HG03095 (cell line): ENCODE results near the gene TMPRSS15.

ENCODE experiments used
- ATAC-seq: cut with Tn5 transposase; IDR thresholded peaks from one replicate; pipeline ENCODE4 v1.9.1; 2021; ENCODE audit warnings: moderate library complexity; ENCODE audit not compliant: unreplicated experiment

TMPRSS15 gene

DNA sequence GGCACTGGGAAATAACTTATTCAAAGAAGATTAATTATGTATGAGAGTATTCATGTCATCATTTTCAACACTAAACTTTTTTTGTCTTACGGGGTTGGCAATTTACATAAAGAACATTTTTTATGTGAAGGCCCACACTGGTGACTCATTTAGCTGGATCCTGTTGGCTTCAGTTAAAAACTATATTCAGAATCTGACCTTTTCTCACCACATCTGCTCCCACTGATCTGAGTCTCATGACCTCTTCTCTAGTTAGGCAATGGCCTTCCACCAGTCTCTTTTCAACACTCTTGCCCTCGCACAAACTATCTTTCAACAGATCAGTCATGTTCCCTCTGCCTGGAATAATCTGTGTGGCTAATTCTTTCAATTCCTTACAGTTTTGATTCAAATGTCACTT lies 53.4 kb downstream of the TMPRSS15 start:
- ATAC-seq, result no peak

- ATAC-seq, result no peak
Observed at GRCh38 chr21:18349468-18349867, 54.1 kb downstream of the TMPRSS15 start.

DNA sequence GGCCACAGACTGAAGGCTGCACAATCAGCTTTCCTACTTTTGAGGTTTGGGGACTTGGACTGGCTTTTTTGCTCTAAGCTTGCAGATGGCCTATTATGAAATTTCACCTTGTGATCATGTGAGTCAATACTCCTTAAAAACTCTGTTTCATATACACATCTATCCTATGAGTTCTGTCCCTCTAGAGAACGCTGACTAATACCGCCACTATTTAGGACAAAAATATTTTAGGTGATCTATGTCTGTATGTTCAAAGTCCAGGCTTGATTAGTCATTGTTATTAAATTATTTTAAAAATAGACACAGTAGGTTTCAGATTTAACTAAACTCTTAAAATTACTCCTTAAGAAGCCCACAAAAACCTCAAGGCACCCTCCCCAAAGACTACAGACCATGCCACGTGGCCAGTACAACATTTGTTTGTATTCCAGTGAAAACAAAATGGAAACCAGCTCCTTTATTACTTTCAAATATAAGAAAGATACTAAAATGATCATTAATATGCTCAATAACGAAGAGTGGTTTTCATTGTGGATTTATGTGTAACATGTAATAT lies 63.1 kb downstream of the TMPRSS15 start:
- ATAC-seq, result no peak

GRCh38 chr21:18335651-18336236 lies 67.8 kb downstream of the TMPRSS15 start:
- no peak for ATAC-seq

DNA sequence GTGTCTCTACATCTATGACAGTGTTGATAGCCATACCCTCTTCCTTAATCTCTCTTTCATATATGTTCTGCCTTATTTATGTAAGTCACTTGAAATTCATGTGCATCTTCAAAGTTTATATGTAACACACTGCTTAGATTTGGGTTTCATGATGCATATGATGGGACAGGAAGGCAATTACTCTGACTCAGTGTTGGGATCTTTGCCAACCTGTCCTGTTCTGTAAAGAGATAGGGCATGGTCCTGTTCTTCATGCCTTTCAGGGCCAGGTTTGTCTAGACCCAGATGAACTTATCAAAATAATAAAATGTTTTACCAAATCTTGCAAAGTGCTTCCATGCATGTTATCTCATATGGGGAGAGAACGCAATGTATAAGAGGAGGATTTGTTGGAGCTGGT lies 69.5 kb downstream of the TMPRSS15 start:
- ATAC-seq, result no peak

DNA sequence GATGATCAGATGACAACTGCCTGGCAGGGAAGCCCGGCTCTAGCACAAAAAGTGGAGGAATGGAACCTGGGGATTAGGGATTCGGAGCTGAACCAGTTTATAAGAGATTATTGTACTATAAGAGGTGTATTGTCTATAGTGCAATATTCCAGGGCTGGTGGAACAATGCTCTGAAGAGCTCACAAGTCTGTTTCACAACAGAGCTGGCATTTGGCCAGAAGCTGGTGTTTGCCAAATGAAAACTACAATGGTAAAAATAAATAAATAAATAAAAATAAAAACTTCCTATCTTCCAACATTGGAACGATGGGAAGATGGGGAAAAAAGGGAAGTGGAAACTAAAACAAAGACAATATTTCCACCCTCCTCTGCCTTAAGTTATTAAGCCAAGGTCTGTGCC lies 85.4 kb downstream of the TMPRSS15 start:
- no peak for ATAC-seq

DNA sequence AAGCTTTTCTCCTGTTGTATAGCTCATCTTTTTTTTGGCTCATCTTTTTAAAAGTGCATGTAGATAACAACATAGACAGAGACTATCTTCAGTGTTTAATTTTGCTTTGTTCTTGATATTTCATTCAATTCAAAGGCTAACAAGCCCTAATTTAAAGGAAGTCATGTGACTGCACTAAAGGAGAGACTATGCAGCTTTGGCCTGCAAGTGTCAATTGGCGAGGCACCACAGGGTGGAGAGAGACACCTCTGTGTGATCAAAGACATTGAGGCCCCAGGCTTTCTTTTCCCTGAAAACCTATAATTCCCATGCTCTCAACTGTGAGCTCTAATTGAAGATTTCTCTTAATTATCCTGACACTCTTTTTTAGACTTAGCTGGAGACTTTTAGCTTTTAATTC lies 105.4 kb downstream of the TMPRSS15 start:
- no peak for ATAC-seq

- ATAC-seq, result no peak
Observed at GRCh38 chr21:18294100-18294499, 109.5 kb downstream of the TMPRSS15 start.

GRCh38 chr21:18289876-18290275 lies 113.7 kb downstream of the TMPRSS15 start:
- ATAC-seq, result no peak

- no peak for ATAC-seq
Observed at GRCh38 chr21:18285379-18285778, 118.2 kb downstream of the TMPRSS15 start.

- ATAC-seq, result no peak
Observed at GRCh38 chr21:18275781-18276180, 127.8 kb downstream of the TMPRSS15 start.

- ATAC-seq, result no peak
Observed at GRCh38 chr21:18274370-18274769, 129.2 kb downstream of the TMPRSS15 start.

GRCh38 chr21:18273400-18273799 lies 130.2 kb downstream of the TMPRSS15 start:
- ATAC-seq, result no peak

DNA sequence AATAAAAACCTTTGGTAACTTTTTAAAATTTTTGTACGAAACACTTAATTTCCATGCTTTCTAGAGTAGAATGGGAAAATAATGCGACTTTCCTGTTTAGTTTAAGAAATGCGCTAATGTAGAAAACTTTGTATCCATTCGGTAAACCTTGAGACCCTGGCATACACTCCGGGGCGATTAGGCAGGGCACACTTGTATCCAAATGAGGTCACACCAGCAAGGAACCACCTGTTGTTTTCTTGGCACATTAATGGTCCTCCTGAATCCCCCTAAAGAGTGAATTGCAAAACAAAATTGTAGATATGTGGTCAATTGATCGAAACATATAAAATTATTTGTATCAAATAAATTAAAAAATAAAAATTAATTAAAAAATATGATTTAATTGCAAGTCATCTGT lies 133.7 kb downstream of the TMPRSS15 start:
- no peak for ATAC-seq

- no peak for ATAC-seq
Observed at GRCh38 chr21:18268906-18269305, 134.7 kb downstream of the TMPRSS15 start.

DNA sequence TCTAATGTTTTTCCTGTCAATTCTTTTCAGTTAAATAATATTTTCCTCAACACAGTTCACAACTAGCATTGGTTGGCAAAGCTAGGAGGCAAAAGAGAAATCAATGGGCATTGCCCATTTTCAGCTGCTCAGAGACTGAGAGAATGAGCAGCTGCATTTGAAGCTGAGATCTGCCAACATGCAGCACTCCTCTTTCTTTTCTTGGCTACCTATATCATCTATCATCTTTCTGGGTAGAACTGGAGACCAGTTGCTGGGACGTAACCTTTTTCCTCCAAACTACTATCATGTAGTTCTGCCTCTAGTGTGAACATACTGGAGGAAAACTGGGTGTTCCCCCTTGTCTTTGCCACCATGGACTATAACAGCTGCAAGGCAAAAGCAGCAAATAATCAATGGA lies 136.1 kb downstream of the TMPRSS15 start:
- ATAC-seq, result no peak

DNA sequence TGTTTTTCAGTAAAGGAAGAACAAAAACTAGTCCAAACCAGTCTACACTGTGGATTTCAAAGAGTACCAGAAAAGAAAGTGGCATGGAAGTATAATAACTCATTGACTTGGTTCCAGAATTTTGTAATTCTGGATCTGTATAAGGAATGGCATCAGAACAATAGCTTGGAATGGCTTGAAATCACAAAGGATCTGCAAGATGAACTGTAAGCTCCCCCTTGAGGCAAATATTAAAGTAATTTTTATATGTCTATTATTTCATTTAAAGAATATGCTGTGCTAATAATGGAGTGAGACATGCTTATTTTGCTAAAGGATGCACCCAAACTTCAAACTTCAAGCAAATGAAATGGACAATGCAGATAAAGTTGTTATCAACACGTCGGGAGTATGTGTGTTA lies 137.6 kb downstream of the TMPRSS15 start:
- ATAC-seq, result no peak

- no peak for ATAC-seq
Observed at GRCh38 chr21:18253799-18254198, 149.8 kb downstream of the TMPRSS15 start.

GRCh38 chr21:18253221-18253620 lies 150.4 kb downstream of the TMPRSS15 start:
- ATAC-seq, result no peak

DNA sequence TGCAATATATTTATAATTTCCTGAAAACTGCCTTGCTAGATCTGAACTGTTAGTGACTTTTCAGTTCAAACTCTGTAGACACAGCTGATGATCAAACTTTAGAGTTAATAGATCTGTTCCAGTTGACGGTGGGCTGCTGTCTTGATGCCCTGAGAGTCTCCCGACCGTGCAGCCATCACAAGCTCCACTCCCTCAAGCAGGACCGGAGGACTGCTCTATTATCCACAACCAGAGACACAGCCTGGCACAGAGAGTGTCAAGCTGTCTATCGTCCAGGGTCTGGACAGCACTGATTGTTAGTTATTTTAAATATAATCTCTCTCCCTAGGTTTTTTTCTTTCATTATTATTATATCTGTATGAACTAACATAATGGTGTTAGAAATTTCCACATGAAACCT lies 150.9 kb downstream of the TMPRSS15 start:
- ATAC-seq, result no peak

GRCh38 chr21:18252256-18252655 lies 151.3 kb downstream of the TMPRSS15 start:
- no peak for ATAC-seq

- no peak for ATAC-seq
Observed at GRCh38 chr21:18251065-18251464, 152.5 kb downstream of the TMPRSS15 start.

GRCh38 chr21:18249672-18250071 lies 153.9 kb downstream of the TMPRSS15 start:
- no peak for ATAC-seq
